ENCODE measurements around the gene ZYG11B. TPM values are rescaled to one million over a fixed set of nuclear protein-coding genes. Genes with fewer than 3 reads are reported as not detected.

The ZYG11B gene
- total RNA-seq, 1 experiment from 2014 or later = 20.6 TPM

DNA sequence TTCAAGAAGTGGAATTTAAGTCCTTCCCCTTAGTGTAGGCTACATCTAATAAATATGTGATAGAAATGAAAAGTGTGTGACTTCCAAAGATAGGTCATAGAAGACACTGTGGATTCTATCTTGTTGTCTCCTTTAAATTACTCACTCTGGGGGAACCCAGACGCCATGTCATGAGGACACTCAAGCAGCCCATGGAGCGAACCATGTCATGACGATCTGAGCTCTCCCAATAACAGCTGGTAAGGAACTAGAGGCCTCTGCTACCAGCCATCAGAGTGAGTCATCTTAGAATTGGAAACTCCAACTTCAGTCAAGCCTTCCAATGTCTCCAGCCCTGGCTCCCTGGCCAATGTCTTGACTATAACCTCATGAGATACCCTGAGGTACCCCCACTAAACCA, 34.4 kb upstream of the ZYG11B start:
- Histone ChIP-seq H3K18ac (ENCODE audit: insufficient read length, low read depth, low read length) (no peak overlapping the region), H2BK15ac (ENCODE audit: low read depth, low read length) (no peak overlapping the region), H2BK120ac (ENCODE audit: low read depth, low read length, poor library complexity, severe bottlenecking) (no peak overlapping the region), H4K5ac (ENCODE audit: insufficient read length, low read depth, low read length) (no peak overlapping the region), H2BK5ac (ENCODE audit: insufficient read length, low read length) (no peak overlapping the region), H3K4me2 (ENCODE audit: insufficient read depth, insufficient read length, low read length) (no peak overlapping the region), H2BK20ac (ENCODE audit: low read depth, low read length, poor library complexity, severe bottlenecking) (no peak overlapping the region), H3T11ph (ENCODE audit: low read length) (no peak overlapping the region), H3K79me2 (ENCODE audit: insufficient read depth, low read length) (peaks cover 10% of the 10 kb centered on the region; the same call in 1 of the 2 replicates), H2AK5ac (ENCODE audit: insufficient read length, low read length) (no peak overlapping the region), H3K4me1 (ENCODE audit: insufficient read depth, low read length) (no peaks in the 10 kb centered on the region), H3K9me3 (ENCODE audit: control insufficient read depth, low read depth, low read length) (no peaks in the 10 kb centered on the region), H2AFZ (ENCODE audit: low read length) (no peak overlapping the region), H4K20me1 (ENCODE audit: control insufficient read depth, insufficient read depth, insufficient read length) (no peaks in the 10 kb centered on the region), H3K14ac (ENCODE audit: insufficient read depth, low read length) (no peak overlapping the region), H3K27ac (ENCODE audit: insufficient read length, low read depth, low read length) (no peak overlapping the region), H3K79me1 (ENCODE audit: insufficient read depth, low read depth, low read length, poor library complexity, severe bottlenecking) (peaks cover 5% of the 10 kb centered on the region), H3K23me2 (ENCODE audit: insufficient read length, low read depth, low read length, poor library complexity, severe bottlenecking) (no peaks in the 10 kb centered on the region), H3K9ac (ENCODE audit: extremely low read depth, insufficient read length, low read length) (no peak overlapping the region), H3K56ac (ENCODE audit: insufficient read length, low read depth, low read length) (no peak overlapping the region), H4K91ac (ENCODE audit: insufficient read length, low read depth, low read length) (no peak overlapping the region), H2BK12ac (ENCODE audit: insufficient read length, low read depth, low read length) (no peak overlapping the region), H3K4ac (ENCODE audit: low read depth, low read length) (no peak overlapping the region), H3K23ac (ENCODE audit: insufficient read length, low read depth, low read length) (no peak overlapping the region), H3K27me3 (ENCODE audit: insufficient read depth, low read length) (no peaks in the 10 kb centered on the region), H4K8ac (replicated peaks; ENCODE audit: insufficient read length, low read depth, low read length) (no peak overlapping the region)
- peaks cover 3 to 5% of the 10 kb centered on the region in 2 experiments; a peak in 2 of 4 replicates for H3K4me1 Mint-ChIP-seq
- TF ChIP-seq, protein P1, sequence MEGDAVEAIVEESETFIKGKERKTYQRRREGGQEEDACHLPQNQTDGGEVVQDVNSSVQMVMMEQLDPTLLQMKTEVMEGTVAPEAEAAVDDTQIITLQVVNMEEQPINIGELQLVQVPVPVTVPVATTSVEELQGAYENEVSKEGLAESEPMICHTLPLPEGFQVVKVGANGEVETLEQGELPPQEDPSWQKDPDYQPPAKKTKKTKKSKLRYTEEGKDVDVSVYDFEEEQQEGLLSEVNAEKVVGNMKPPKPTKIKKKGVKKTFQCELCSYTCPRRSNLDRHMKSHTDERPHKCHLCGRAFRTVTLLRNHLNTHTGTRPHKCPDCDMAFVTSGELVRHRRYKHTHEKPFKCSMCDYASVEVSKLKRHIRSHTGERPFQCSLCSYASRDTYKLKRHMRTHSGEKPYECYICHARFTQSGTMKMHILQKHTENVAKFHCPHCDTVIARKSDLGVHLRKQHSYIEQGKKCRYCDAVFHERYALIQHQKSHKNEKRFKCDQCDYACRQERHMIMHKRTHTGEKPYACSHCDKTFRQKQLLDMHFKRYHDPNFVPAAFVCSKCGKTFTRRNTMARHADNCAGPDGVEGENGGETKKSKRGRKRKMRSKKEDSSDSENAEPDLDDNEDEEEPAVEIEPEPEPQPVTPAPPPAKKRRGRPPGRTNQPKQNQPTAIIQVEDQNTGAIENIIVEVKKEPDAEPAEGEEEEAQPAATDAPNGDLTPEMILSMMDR (conservative IDR thresholded peaks at IDR 0.05) = no peak
- no peak overlapping the region for H3K27ac Mint-ChIP-seq
- H3K9me3 Mint-ChIP-seq = no peaks in the 10 kb centered on the region
- H3K27me3 Mint-ChIP-seq (ENCODE audit: low read depth) = no peaks in the 10 kb centered on the region
- H3K4me3 Mint-ChIP-seq = no peak overlapping the region
- DNase-seq = no peak
- peaks cover 29 to 75% (median 68%) of the 10 kb centered on the region in 3 experiments for H3K36me3 Mint-ChIP-seq (ENCODE audit: insufficient read depth in 1 of 3, low read depth in 3 of 3)
- no CpG with 5 or more reads among the region's 3 CpGs for WGBS (ENCODE audit: extremely low coverage, insufficient read length, low lambda C conversion rate)

All from H9 (cell line).